Eye (tissue), 1 donor: ENCODE data around the gene DUSP12.
"Not testable (repeated sequence)": the region's sequence is repeated elsewhere in the genome, so short reads cannot be mapped to it uniquely, and the experiment has no call there.

Experiments
- DNase-seq: peaks from one replicate; pipeline ENCODE4 v3.0.0-alpha.2; 2015

DUSP12 gene, protein sequence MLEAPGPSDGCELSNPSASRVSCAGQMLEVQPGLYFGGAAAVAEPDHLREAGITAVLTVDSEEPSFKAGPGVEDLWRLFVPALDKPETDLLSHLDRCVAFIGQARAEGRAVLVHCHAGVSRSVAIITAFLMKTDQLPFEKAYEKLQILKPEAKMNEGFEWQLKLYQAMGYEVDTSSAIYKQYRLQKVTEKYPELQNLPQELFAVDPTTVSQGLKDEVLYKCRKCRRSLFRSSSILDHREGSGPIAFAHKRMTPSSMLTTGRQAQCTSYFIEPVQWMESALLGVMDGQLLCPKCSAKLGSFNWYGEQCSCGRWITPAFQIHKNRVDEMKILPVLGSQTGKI

DNA sequence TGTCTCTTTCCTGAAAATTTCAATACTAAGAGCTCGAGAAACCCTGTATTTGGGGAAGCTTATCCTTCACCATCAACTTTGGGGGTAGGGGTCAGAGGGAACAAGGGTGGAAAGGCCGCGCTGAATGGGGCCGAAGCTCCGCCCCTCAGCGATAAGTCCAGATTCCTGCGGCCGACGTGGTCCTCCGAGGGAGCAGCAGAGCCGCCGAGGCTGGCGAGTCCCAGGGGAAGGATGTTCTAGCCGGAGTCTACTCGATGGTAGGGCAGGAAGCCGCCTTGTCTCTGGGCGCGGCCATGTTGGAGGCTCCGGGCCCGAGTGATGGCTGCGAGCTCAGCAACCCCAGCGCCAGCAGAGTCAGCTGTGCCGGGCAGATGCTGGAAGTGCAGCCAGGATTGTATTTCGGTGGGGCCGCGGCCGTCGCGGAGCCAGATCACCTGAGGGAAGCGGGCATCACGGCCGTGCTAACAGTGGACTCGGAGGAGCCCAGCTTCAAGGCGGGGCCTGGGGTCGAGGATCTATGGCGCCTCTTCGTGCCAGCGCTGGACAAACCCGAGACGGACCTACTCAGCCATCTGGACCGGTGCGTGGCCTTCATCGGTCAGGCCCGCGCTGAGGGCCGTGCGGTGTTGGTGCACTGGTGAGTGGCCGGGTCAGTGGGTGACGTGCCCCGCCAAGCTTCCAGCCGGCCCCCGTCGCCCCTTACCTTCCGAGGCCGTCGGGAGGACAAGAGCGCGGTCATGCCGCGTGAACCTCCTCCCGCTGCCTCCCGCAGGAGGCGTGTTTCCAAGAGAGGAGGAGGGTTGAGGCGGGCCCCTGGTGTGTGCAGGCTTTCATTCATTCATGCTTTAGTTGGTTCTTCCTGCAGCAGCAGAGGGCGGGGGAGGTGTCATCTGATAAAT, at the start of gene DUSP12:
DUSP12 (plus strand) TSS at position 278 of the 899 bp plus-strand sequence; CDS start at position 294, 16 bp downstream.
- peak; percentile 98 for DNase-seq

DNA sequence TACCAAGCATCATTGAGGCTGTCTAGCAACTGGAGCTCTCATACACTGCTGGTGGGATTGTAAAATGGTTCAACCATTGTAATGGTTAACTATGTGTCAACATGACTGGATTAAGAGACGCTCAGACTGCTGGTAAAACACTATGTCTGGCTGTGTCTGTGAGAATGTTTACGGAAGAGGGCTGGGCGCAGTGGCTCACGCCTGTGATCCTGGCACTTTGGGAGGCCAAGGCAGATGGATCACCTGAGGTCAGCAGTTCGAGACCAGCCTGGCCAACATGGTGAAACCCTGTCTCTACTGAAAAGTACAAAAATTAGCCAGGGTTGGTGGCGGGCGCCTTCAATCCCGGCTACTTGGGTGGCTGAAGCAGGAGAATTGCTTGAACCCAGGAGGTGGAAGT, 47.3 kb upstream of the DUSP12 start:
- no peak for DNase-seq

GRCh38 chr1:161705537-161705936, 44.0 kb upstream of the DUSP12 start:
- DNase-seq = no peak

DNA sequence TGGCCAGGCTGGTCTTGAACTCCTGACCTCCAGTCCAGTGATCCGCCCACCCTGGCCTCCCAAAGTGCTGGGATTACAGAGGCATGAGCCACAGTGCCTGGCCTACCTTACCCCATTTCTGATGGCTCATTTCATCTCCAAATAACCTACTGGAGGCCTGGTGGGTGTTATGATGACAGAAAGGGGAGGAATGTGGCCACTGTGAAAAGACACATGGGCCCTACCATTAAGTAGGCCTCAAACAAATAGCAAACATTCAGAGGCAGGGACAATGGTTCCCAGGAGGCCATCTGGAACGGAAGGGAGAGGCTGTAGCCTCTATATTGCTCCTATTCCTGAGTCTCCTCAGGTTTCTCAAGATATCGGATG, 43.5 kb upstream of the DUSP12 start:
- no peak for DNase-seq

- peak; percentile 10 for DNase-seq
These were observed 42.9 kb upstream of the DUSP12 start, which contains the start of gene FCRLA for GRCh38 chr1:161706482-161707347. TSS of gene FCRLA (plus strand) at chr1:161707229. CDS start at chr1:161707265, 36 bp downstream.

DNA sequence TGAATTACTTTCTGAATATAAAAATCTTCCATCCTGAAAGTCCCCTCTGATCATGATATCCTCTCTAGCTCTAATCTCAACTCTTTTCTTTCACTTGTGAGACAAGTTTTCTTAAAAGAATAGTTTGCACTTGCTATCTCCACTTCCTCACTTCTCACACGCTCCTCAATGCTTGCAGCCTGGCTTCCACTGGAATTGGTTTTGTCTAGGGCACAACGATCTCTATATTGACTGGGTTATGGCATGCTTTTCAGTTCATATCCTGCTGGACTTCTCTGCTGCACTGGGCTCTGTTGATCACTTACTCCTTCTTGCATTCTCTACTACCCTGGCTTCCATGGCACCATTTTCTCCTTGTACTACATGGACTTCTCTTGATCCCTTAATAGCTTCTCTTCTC, 42.1 kb upstream of the DUSP12 start:
- no peak for DNase-seq

GRCh38 chr1:161709373-161709772, 40.2 kb upstream of the DUSP12 start:
- no peak for DNase-seq

GRCh38 chr1:161710560-161710959, 39.0 kb upstream of the DUSP12 start:
- DNase-seq = no peak

DNA sequence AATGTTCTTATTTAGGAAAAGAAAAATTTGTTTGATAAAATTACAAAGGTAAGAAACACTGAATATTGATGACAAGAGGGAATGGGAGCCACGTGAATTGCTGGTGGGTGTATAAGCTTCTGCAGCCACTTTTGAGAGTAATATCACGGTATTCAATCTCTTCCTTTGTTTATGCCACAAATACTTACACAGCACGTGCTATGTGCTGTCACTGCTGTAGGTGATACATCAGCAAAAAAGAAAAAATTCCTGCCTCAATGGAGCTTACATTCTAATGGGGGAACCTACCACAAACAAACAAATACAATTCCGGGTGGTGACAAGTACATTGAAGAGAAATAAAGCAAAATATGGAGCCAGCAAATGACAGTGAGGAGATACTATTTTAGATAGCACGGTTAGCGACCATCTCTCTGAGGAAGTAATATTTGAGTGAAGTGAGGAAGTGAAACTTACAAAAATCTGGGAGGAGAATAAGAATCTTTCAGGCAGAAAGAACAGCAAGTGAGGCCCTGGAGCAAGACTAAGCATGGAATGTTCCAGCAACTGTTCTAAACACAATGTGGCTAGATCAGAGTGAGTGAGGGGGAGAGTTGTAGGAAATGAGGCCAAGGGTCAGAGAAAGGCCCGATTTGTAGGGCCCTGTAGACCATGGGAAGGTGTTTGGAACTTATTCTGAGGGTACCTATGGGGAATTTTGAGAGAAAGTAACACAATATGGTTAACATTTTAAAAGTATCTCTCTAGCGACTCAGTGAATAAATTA, 30.8 kb upstream of the DUSP12 start:
- DNase-seq = no peak

- DNase-seq = no peak
These were observed 30.3 kb upstream of the DUSP12 start for GRCh38 chr1:161719325-161719611.

GRCh38 chr1:161720422-161720821, 29.2 kb upstream of the DUSP12 start:
- no peak for DNase-seq

GRCh38 chr1:161720956-161721737, 28.4 kb upstream of the DUSP12 start, which contains the start of gene FCRLB:
TSS of gene FCRLB (plus strand) at chr1:161721544. CDS start at chr1:161722673, 1,129 bp downstream.
- DNase-seq = no peak

GRCh38 chr1:161721738-161722343, 27.7 kb upstream of the DUSP12 start:
- no peak for DNase-seq

DNA sequence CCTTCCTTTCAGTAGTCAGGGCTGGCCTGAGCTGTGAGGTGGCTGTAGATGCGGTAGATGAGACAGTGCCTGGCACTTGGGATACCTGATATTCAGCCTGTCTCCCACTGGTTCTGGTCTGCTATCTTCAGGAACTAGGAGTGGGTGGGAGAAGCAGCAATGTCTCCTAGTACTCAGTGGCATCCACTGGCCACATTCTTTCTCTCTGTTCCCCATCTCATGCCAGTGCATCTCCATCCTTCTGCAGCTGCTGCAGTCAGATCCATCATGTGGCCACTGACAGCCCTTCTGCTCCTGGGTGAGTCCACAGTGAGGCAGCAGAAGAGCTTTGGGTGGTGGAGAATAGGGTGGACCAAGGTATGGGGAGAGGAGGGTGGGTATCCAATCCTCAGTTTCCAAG, 27.2 kb upstream of the DUSP12 start:
- DNase-seq = no peak

GRCh38 chr1:161723459-161724141, 26.0 kb upstream of the DUSP12 start:
- DNase-seq = no peak

DNA sequence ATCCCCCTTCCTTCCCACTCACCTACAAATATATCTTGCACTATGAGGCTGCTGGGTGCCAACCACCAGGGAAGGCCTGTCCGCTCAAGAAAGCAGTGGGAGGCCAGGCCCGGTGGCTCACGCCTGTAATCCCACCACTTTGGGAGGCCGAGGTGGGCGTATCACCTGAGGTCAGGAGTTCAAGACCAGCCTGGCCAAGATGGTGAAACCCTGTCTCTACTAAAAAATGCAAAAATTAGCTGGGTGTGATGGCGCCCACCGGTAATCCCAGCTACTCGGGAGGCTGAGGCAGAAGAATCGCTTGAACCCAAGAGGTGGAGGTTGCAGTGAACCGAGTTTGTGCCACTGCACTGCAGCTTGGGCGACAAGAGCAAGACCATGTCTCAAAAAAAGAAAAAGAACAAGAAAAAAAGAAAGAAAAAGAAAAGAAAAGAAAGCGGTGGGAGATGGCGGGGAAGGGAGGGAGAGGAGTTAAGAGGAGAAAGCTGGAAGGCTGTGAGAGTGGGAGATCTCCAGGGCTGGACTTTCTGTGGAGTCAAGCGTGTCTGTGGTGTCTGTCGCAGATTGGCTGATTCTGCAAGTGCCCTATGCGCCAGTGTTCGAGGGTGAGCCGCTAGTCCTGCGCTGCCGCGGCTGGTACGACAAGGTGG, 24.2 kb upstream of the DUSP12 start:
- DNase-seq = not testable (repeated sequence)

GRCh38 chr1:161725908-161726472, 23.6 kb upstream of the DUSP12 start:
- peak; percentile 86 for DNase-seq

- DNase-seq = peak; percentile 95
These were observed 22.9 kb upstream of the DUSP12 start for GRCh38 chr1:161726473-161727255.
